Spleen (tissue), 13 donors: Measurements from ENCODE around the gene COX7C. TPM values are rescaled to one million over a fixed set of nuclear protein-coding genes. Genes with fewer than 3 reads are reported as not detected.
"Not testable (repeated sequence)": the region's sequence is repeated elsewhere in the genome, so short reads cannot be mapped to it uniquely, and the experiment has no call there.

ENCODE experiments used
- DNase-seq: peaks from one replicate; pipeline ENCODE4 v3.0.0-alpha.2; 2020
- H3K27ac ChIP-seq, 8 donors: fragments of 200-600 bp; sonication (generic) in 7 of 8; 1 replicate in 4 of 8; 2 replicates in 4 of 8; pipeline versions ENCODE4 v1.5.0 to v1.8.0; 2016 to 2021; ENCODE audit warnings: inconsistent platforms in 4 of 8, mild to moderate bottlenecking in 4 of 8, moderate library complexity in 1 of 8
- H3K27me3 ChIP-seq, 7 donors: fragments of 200-600 bp; sonication (generic) in 6 of 7; replicated peaks in 1 of 7; 1 replicate in 4 of 7; 2 replicates in 3 of 7; pipeline versions ENCODE4 v1.5.0 to v1.8.0; 2016 to 2021; ENCODE audit warnings: inconsistent platforms in 3 of 7, mild to moderate bottlenecking in 1 of 7
- H3K36me3 ChIP-seq, 6 donors: fragments of 200-600 bp; sonication (generic) in 5 of 6; 1 replicate in 4 of 6; 2 replicates in 2 of 6; pipeline versions ENCODE4 v1.5.0 to v1.8.0; 2016 to 2021; ENCODE audit warnings: inconsistent platforms in 2 of 6
- H3K4me1 ChIP-seq, 6 donors: fragments of 200-600 bp; sonication (generic) in 5 of 6; 1 replicate in 3 of 6; 2 replicates in 3 of 6; pipeline versions ENCODE4 v1.5.0 to v1.8.0; 2016 to 2021; ENCODE audit warnings: inconsistent platforms in 3 of 6
- H3K4me3 ChIP-seq, 8 donors: fragments of 200-600 bp; sonication (generic) in 7 of 8; 1 replicate in 4 of 8; 2 replicates in 4 of 8; pipeline versions ENCODE4 v1.5.0 to v1.8.0; 2016 to 2021; ENCODE audit warnings: inconsistent platforms in 4 of 8, mild to moderate bottlenecking in 4 of 8, moderate library complexity in 2 of 8
- H3K9me3 ChIP-seq, 8 donors: fragments of 200-600 bp; sonication (generic) in 7 of 8; 1 replicate in 4 of 8; 2 replicates in 4 of 8; pipeline versions ENCODE4 v1.5.0 to v1.8.0; 2016 to 2021; ENCODE audit warnings: inconsistent platforms in 4 of 8
- CTCF ChIP-seq, 11 experiments: fragments of 200-600 bp in 7 of 11; fragments of 450-650 bp in 4 of 11; sonication (generic) in 4 of 11; IDR thresholded peaks in 8 of 11; conservative IDR thresholded peaks in 3 of 11; 1 replicate in 7 of 11; 2 replicates in 4 of 11; pipeline versions ENCODE4 v1.4.0 to v1.8.0; 2016 to 2021; ENCODE audit warnings: antibody characterized with exemption in 11 of 11, inconsistent platforms in 4 of 11, mild to moderate bottlenecking in 1 of 11
- POLR2A ChIP-seq, 3 donors: fragments of 450-650 bp; IDR thresholded peaks; one replicate each; pipeline ENCODE4 v1.5.1; 2017; ENCODE audit warnings: antibody characterized with exemption in 3 of 3, mild to moderate bottlenecking in 1 of 3
- POLR2AphosphoS5 ChIP-seq, 3 donors: sonication (generic); formaldehyde crosslinking; IDR thresholded peaks; one replicate each; pipeline ENCODE4 v1.5.1; 2017; ENCODE audit warnings: antibody characterized with exemption in 3 of 3
- WGBS, 5 donors: extraction: QIAGEN DNeasy Blood & Tissue Kit in 3 of 5; methylation state at CpG; one replicate each; pipeline versions ENCODE4 v1.1.5 to v1.1.7; 2013 to 2018; 5-methylcytosine and 5-hydroxymethylcytosine counted together
- intact Hi-C: fragments of 100-400 bp; cut with DNase I; formaldehyde crosslinking; loops from one replicate; pipeline ENCODE4 v1.15.0; 2023; ENCODE audit warnings: low total_unique reads
- long read RNA-seq, 2 donors: transcript quantifications; one replicate each; lab custom pipeline, GENCODE V29; 2026
- polyA plus RNA-seq, 3 donors: library from polyadenylated mRNA; stranded (reverse); fragments of 200-250 nt; gene quantifications; one replicate each; pipeline ENCODE4 v1.2.1, GENCODE V29; 2013
- total RNA-seq, 7 donors: library from RNA; depleted of rRNA in 3 of 7; stranded (reverse); fragments of >200 nt in 3 of 7; fragmentation: NEBNext Ultra II Directional in 4 of 7; extraction: Animal tissue kit (Norgen Biotek cat#: 25700) in 4 of 7; gene quantifications; one replicate each; pipeline versions ENCODE4 v1.1.0 to v1.2.1, GENCODE V29; 2016 to 2021
- donor health status: healthy with polysubstance abuse.
- donor health status: DM: no; HTN: no; CAD: no; lungs with moderate emphysema.
- donor health status: DM: no; HTN: no; CAD: no.
- donor health status: Bipolar disorder and iron deficiency.
- donor health status: healthy.
- donor health status: DM: no; HTN: no; CAD: no.
- donor health status: DM: yes; HTN: yes; CAD: no.

COX7C gene
- 100 to 1,000 TPM; 308 to 480 (median 350) TPM for total RNA-seq
- polyA plus RNA-seq, result 1,000 to 10,000 TPM in 1 of 3 donors, 100 to 1,000 TPM in 2; 916 to 1,171 (median 956) TPM
- long read RNA-seq, donor 1, transcript COX7C-205 (3 exons, 369 nt), result minor isoform, 42 of 412 reads
- long read RNA-seq, donor 1, transcript COX7C-201 (3 exons, 666 nt), result major isoform, 329 of 412 reads
- long read RNA-seq, donor 1, partial matches to known transcripts, result 14 of 412 reads
- long read RNA-seq, donor 1, other reads (novel, unspliced or antisense), result 26 of 412 reads
- long read RNA-seq, donor 2, transcript COX7C-201 (3 exons, 666 nt), result major isoform, 285 of 406 reads
- long read RNA-seq, donor 2, transcript COX7C-205 (3 exons, 369 nt), result minor isoform, 56 of 406 reads
- long read RNA-seq, donor 2, partial matches to known transcripts, result 29 of 406 reads
- long read RNA-seq, donor 2, other reads (novel, unspliced or antisense), result 33 of 406 reads

DNA sequence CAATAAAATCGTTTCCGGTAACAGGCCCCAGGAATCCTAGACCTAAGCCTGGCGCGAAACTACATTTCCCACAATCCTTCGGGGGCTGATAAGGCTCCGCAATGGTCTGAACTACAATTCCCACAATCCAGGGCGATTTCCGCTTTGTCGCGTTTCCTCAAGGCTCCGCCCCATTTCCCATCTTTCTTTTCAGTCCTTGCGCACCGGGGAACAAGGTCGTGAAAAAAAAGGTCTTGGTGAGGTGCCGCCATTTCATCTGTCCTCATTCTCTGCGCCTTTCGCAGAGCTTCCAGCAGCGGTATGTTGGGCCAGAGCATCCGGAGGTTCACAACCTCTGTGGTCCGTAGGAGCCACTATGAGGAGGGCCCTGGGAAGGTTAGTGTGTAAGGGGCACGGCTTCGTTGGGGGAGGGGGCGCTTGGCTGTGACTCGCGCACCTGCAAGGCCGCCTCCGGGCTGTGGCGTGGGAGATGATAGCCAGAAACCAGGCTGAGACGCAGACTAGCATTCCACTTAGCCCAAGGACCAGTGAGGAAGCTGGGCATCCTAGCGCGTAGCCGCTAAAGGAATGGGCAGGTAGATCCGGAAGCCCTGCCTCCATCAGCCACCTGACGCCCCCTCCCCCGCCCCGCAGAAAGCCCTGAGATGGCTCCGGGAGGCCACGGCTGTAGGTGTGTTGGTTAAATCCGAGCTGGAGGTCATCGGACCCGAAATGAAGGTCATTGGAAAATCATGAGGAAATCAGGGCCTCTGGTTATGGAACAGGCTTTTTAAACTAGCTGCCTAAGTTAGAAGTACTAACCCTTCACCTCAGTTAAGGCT lies at the start of gene COX7C:
Gene COX7C, plus strand, starts transcription at position 186 of the 821 bp plus-strand sequence. Its CDS starts 115 bp downstream, at position 301.
- H3K36me3 ChIP-seq, result peaks cover 3 to 39% (median 32%) of the 10 kb centered on the region in 6 donors
- peak within 1 kb of the TSS; percentile 87 to 96 (median 92) for H3K27ac ChIP-seq
- H3K4me3 ChIP-seq, result peak within 1 kb of the TSS; percentile 73 to 99 (median 90)
- 0 to 1% (median 0%) methylated on average over 30 to 41 of the region's 41 CpGs for WGBS, 5 donors
- intact Hi-C loops, result loop anchor here (10.0 kb wide), 1 partner anchor 797 kb away; the partner anchor contains the start of gene CCNH
- H3K9me3 ChIP-seq, result peaks cover 0 to 3% (median 0%) of the 10 kb centered on the region in 8 donors
- peaks cover 0 to 7% (median 0%) of the 10 kb centered on the region in 7 donors for H3K27me3 ChIP-seq
- H3K4me1 ChIP-seq, result peaks cover 0 to 28% (median 18%) of the 10 kb centered on the region in 6 donors
- TF ChIP-seq POLR2A (IDR thresholded peaks at IDR 0.05) (peak in 1 of 3 donors; percentile 75), CTCF (IDR thresholded peaks at IDR 0.05 in 8 of 11, conservative IDR thresholded peaks at IDR 0.05 in 3 of 11) (no peak), POLR2AphosphoS5 (IDR thresholded peaks at IDR 0.05) (peak; percentile 85 to 98 (median 91))
- peak; percentile 92 for DNase-seq

GRCh38 chr5:86569522-86570426 lies 48.0 kb upstream of the COX7C start:
- DNase-seq, H3K9me3 ChIP-seq, H3K4me3 ChIP-seq, H3K27me3 ChIP-seq, intact Hi-C loops, H3K4me1 ChIP-seq, H3K27ac ChIP-seq, H3K36me3 ChIP-seq: not testable (repeated sequence)
- 92 to 96% (median 95%) methylated on average over 25 to 44 of the region's 44 CpGs for WGBS, 5 donors

GRCh38 chr5:86570427-86571083 lies 47.2 kb upstream of the COX7C start:
- intact Hi-C loops, result no loop called here
- WGBS, 5 donors, result 91 to 94% (median 92%) methylated on average over 16 to 20 of the region's 20 CpGs
- TF ChIP-seq POLR2AphosphoS5 (IDR thresholded peaks at IDR 0.05) (no peak), POLR2A (IDR thresholded peaks at IDR 0.05) (no peak), CTCF (IDR thresholded peaks at IDR 0.05 in 8 of 11, conservative IDR thresholded peaks at IDR 0.05 in 3 of 11) (no peak)
- no peaks in the 10 kb centered on the region for H3K27me3 ChIP-seq
- no peak for DNase-seq
- H3K4me1 ChIP-seq, result no peaks in the 10 kb centered on the region
- no peaks in the 10 kb centered on the region for H3K36me3 ChIP-seq
- H3K27ac ChIP-seq, result no peak overlapping the region
- no peak overlapping the region for H3K4me3 ChIP-seq
- peaks cover 0 to 9% (median 0%) of the 10 kb centered on the region in 8 donors for H3K9me3 ChIP-seq

DNA sequence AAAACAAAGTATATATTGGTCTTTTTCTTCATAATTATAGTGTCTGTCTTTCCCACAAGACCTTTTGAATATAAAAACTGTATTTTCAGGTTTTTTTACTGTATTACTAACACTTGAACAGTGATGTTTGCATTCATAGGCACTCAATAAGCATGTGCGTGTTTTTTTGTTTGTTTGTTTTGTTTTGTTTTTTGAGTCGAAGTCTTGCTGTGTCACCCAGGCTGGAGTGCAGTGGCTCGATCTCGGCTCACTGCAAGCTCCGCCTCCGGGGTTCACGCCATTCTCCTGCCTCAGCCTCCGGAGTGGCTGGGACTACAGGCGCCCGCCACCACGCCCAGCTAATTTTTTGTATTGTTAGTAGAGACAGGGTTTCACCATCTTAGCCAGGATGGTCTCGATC lies 46.6 kb upstream of the COX7C start:
- 92 to 98% (median 93%) methylated on average over 12 of the region's 12 CpGs for WGBS, 5 donors
- DNase-seq, intact Hi-C loops, H3K9me3 ChIP-seq, H3K4me3 ChIP-seq, H3K27me3 ChIP-seq, H3K36me3 ChIP-seq, H3K27ac ChIP-seq, H3K4me1 ChIP-seq: not testable (repeated sequence)
